ENCODE results near the gene ACTG2. TPM values are rescaled to one million over a fixed set of nuclear protein-coding genes. Genes with fewer than 3 reads are reported as not detected.

Gene ACTG2
- total RNA-seq, 1 experiment from 2014 or later: 0.23 TPM

DNA sequence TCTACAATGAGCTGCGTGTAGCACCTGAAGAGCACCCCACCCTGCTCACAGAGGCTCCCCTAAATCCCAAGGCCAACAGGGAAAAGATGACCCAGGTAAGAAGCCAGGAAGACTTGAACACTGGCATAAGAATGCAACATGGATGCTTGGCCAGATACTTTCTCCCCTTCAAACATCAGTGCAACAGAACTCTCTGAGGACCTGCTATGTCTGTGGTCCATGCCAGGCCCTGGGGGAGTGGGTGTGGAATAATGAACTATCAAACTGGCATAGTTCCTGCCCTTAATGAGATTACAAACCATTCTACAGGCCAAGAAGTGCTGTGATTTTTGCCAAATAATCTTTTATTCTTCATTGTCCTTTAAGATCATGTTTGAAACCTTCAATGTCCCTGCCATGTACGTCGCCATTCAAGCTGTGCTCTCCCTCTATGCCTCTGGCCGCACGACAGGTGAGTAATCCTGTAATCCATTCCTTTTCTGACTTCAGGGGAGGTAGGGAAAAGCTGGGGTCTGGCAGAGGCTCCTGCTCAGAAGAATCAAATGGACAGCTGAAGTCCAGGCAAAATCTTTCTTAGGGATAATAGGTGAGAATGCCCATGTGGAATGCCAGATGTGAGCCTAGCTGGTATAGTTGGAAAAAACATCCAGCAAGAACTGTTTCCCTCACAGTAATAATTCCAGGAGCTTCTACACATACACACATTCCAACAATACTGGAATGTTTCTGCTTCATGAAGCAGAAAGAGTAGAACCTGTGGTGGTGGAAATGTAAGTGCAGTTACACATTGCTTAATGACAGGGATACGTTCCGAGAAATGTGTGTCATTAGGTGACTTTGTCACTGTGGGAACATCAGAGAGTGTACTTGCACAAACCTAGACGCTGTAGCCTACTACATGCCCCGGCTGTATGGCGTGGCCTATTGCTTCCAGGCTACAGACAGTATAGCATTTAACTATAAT lies 16.2 kb downstream of the ACTG2 start:
- TF ChIP-seq TCF7L2 (IDR thresholded peaks at IDR 0.05; ENCODE audit: low read depth, low read length) (no peak), POLR2AphosphoS5 (IDR thresholded peaks at IDR 0.05; ENCODE audit: low read depth, low read length) (no peak), SIN3A (IDR thresholded peaks at IDR 0.05; ENCODE audit: borderline replicate concordance, insufficient read depth, low read depth, low read length) (no peak)
- TF ChIP-seq, protein P1, sequence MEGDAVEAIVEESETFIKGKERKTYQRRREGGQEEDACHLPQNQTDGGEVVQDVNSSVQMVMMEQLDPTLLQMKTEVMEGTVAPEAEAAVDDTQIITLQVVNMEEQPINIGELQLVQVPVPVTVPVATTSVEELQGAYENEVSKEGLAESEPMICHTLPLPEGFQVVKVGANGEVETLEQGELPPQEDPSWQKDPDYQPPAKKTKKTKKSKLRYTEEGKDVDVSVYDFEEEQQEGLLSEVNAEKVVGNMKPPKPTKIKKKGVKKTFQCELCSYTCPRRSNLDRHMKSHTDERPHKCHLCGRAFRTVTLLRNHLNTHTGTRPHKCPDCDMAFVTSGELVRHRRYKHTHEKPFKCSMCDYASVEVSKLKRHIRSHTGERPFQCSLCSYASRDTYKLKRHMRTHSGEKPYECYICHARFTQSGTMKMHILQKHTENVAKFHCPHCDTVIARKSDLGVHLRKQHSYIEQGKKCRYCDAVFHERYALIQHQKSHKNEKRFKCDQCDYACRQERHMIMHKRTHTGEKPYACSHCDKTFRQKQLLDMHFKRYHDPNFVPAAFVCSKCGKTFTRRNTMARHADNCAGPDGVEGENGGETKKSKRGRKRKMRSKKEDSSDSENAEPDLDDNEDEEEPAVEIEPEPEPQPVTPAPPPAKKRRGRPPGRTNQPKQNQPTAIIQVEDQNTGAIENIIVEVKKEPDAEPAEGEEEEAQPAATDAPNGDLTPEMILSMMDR (IDR thresholded peaks at IDR 0.05): no peak
- TF ChIP-seq, protein P2, sequence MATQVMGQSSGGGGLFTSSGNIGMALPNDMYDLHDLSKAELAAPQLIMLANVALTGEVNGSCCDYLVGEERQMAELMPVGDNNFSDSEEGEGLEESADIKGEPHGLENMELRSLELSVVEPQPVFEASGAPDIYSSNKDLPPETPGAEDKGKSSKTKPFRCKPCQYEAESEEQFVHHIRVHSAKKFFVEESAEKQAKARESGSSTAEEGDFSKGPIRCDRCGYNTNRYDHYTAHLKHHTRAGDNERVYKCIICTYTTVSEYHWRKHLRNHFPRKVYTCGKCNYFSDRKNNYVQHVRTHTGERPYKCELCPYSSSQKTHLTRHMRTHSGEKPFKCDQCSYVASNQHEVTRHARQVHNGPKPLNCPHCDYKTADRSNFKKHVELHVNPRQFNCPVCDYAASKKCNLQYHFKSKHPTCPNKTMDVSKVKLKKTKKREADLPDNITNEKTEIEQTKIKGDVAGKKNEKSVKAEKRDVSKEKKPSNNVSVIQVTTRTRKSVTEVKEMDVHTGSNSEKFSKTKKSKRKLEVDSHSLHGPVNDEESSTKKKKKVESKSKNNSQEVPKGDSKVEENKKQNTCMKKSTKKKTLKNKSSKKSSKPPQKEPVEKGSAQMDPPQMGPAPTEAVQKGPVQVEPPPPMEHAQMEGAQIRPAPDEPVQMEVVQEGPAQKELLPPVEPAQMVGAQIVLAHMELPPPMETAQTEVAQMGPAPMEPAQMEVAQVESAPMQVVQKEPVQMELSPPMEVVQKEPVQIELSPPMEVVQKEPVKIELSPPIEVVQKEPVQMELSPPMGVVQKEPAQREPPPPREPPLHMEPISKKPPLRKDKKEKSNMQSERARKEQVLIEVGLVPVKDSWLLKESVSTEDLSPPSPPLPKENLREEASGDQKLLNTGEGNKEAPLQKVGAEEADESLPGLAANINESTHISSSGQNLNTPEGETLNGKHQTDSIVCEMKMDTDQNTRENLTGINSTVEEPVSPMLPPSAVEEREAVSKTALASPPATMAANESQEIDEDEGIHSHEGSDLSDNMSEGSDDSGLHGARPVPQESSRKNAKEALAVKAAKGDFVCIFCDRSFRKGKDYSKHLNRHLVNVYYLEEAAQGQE (IDR thresholded peaks at IDR 0.05; ENCODE audit: insufficient read depth in 1 of 2, low read depth in 2 of 2, low read length in 1 of 2): no peak
- DNase-seq (ENCODE audit: low read depth, low spot score) (no peak), ATAC-seq (no peak)
- no peak overlapping the region for H3K27ac ChIP-seq (ENCODE audit: low read length)
- no peak overlapping the region for H3K4me3 ChIP-seq (ENCODE audit: low read depth in 2 of 2, low read length in 2 of 2)
- H3K36me3 ChIP-seq (ENCODE audit: control insufficient read depth, insufficient read depth, low read length): no peaks in the 10 kb centered on the region
- ChIA-PET POLR2A (no interaction called here), CTCF (interaction anchor here (0.8 kb wide), 1 partner anchor 16 kb away, joined by 3 read pairs; the partner anchor contains the start of gene ACTG2)
- no peaks in the 10 kb centered on the region for H3K27me3 ChIP-seq (ENCODE audit: control insufficient read depth, insufficient read depth, low read length)
- H3K9me3 ChIP-seq (ENCODE audit: control insufficient read depth, insufficient read depth, low read depth, low read length): no peaks in the 10 kb centered on the region
- intact Hi-C loops (cut with micrococcal nuclease; ENCODE audit: unreplicated experiment): no loop called here
- H3K4me1 ChIP-seq (ENCODE audit: control insufficient read depth, insufficient read depth, low read length): 0 out of 2 replicates have a peak, but pooled peaks cover 4% of the 10 kb centered on the region
- no TSS peak for BruUV-seq (replicated peaks)
- in situ Hi-C loops (cut with HindIII; ENCODE audit: low pct_unique_long_range_greater_than_20kb, low sequenced_read_pairs): no loop called here

DNA sequence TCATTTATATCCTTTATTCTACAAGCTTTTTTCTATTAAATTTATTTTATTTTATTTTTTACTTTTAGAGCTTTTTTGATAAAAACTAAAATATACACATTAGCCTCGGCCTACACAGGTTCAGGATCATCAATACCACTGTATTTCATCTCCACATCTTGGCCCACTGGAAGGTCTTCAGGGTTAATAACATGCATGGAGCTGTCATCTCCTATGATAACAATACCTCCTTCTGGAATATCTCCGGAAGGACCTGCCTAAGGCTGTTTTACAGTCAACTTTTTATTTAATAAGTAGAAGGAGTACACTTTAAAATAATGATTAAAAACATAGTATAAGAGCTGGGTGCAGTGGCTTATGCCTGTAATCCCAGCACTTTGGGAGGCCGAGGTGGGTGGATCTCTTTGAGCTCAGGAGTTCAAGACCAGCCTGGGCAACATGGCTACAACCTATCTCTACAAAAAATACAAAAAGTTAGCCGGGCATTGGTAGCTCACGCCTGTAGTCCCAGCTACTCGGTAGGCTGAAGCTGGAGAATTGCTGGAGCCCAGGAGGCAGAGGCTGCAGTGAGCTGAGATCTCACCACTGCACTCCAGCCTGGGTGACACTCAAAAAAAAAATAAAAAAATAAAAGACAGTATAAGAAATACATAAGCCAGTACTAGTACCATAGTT lies 18.2 kb downstream of the ACTG2 start:
- TF ChIP-seq SIN3A (IDR thresholded peaks at IDR 0.05; ENCODE audit: borderline replicate concordance, insufficient read depth, low read depth, low read length) (no peak), TCF7L2 (IDR thresholded peaks at IDR 0.05; ENCODE audit: low read depth, low read length) (no peak), POLR2AphosphoS5 (IDR thresholded peaks at IDR 0.05; ENCODE audit: low read depth, low read length) (no peak)
- TF ChIP-seq, protein P2 (IDR thresholded peaks at IDR 0.05; ENCODE audit: insufficient read depth in 1 of 2, low read depth in 2 of 2, low read length in 1 of 2): no peak
- TF ChIP-seq, protein P1 (IDR thresholded peaks at IDR 0.05): no peak
- Histone ChIP-seq H3K36me3 (ENCODE audit: control insufficient read depth, insufficient read depth, low read length) (no peaks in the 10 kb centered on the region), H3K9me3 (ENCODE audit: control insufficient read depth, insufficient read depth, low read depth, low read length) (no peaks in the 10 kb centered on the region), H3K27ac (ENCODE audit: low read length) (no peak overlapping the region), H3K27me3 (ENCODE audit: control insufficient read depth, insufficient read depth, low read length) (no peaks in the 10 kb centered on the region), H3K4me1 (ENCODE audit: control insufficient read depth, insufficient read depth, low read length) (0 out of 2 replicates have a peak, but pooled peaks cover 4% of the 10 kb centered on the region), H3K4me3 (ENCODE audit: low read depth in 2 of 2, low read length in 2 of 2) (no peak overlapping the region)
- ChIA-PET POLR2A (interaction anchor here (0.6 kb wide), 1 partner anchor 20 kb away, joined by 3 read pairs; no protein-coding TSS in a partner anchor), CTCF (no interaction called here)
- DNase-seq (ENCODE audit: low read depth, low spot score) (no peak), ATAC-seq (no peak)
- intact Hi-C loops (cut with micrococcal nuclease; ENCODE audit: unreplicated experiment): no loop called here
- in situ Hi-C loops (cut with HindIII; ENCODE audit: low pct_unique_long_range_greater_than_20kb, low sequenced_read_pairs): no loop called here
- BruUV-seq (replicated peaks): no TSS peak

Measured in Panc1 (cell line).